GM10266 (cell line): Measurements from ENCODE around the gene EFCAB6.
A peak's percentile ranks its signal among the peaks of the same experiment; 100 is the strongest.

Experiments used
- DNase-seq: peaks from one replicate; pipeline ENCODE4 v3.0.0; 2012; ENCODE audit errors: extremely low spot score
- CTCF ChIP-seq: IDR thresholded peaks from 2 replicates; pipeline ENCODE4 v1.5.1; 2012; ENCODE audit warnings: mild to moderate bottlenecking, low read depth; ENCODE audit not compliant: control insufficient read depth, insufficient read depth; ENCODE audit errors: missing control alignments

The EFCAB6 gene

GRCh38 chr22:43802897-43803495, 9.1 kb downstream of the EFCAB6 start:
- no peak for TF ChIP-seq CTCF
- no peak for DNase-seq

GRCh38 chr22:43800970-43801369, 11.1 kb downstream of the EFCAB6 start:
- no peak for DNase-seq
- no peak for TF ChIP-seq CTCF

GRCh38 chr22:43798492-43798891, 13.6 kb downstream of the EFCAB6 start:
- peak; percentile 49 for DNase-seq
- no peak for TF ChIP-seq CTCF

- TF ChIP-seq CTCF: peak; percentile 23
- no peak for DNase-seq
These were observed 15.5 kb downstream of the EFCAB6 start for GRCh38 chr22:43796567-43796966.

GRCh38 chr22:43795320-43795719, 16.8 kb downstream of the EFCAB6 start:
- TF ChIP-seq CTCF: no peak
- DNase-seq: no peak

GRCh38 chr22:43792905-43793304, 19.2 kb downstream of the EFCAB6 start:
- no peak for DNase-seq
- no peak for TF ChIP-seq CTCF

GRCh38 chr22:43789452-43789851, 22.7 kb downstream of the EFCAB6 start:
- no peak for DNase-seq
- TF ChIP-seq CTCF: no peak
